HG02852 (cell line): Measurements from ENCODE around the gene RETREG1.
A peak's percentile ranks its signal among the peaks of the same experiment; 100 is the strongest.
"Not testable (repeated sequence)": the region's sequence is repeated elsewhere in the genome, so short reads cannot be mapped to it uniquely, and the experiment has no call there.

ENCODE experiments used
- ATAC-seq: cut with Tn5 transposase; IDR thresholded peaks from one replicate; pipeline ENCODE4 v1.9.1; 2021; ENCODE audit warnings: mild to moderate bottlenecking, moderate library complexity; ENCODE audit not compliant: unreplicated experiment

The RETREG1 gene

DNA sequence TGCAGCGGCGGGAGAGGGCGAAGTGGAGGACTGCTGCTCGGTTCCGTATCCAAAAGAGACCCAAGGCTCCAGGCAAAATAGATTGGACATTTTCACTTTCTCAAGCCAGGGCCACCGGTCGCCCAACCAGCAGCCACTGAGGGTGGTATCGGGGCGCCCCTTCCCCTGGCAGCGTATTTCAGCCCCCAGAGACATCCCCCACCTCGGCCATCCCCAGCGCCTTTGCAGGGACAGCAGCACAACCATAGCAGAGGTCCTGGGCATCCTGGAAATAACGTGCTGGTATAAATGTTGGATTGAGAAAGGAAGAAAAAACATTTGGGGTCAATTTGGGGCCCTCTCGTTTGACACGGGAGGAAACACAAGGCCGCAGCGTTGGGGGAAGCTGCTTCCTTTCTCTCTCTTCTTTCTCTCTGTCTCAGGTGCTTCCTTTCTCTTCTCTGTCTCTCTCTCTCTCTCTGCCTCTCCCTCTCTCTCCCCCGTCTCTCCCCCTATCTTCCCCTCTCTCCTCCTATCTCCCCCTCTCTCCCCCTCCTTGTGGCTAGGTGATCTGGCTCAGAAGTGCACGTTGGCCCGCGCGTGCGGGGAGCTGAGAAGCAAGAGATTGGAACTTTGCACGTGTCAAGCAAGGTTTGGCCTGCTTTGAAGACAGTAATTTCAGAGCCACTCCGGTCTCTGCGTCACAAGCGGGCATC is 624 bp upstream of the RETREG1 start:
- ATAC-seq: peak; percentile 6

DNA sequence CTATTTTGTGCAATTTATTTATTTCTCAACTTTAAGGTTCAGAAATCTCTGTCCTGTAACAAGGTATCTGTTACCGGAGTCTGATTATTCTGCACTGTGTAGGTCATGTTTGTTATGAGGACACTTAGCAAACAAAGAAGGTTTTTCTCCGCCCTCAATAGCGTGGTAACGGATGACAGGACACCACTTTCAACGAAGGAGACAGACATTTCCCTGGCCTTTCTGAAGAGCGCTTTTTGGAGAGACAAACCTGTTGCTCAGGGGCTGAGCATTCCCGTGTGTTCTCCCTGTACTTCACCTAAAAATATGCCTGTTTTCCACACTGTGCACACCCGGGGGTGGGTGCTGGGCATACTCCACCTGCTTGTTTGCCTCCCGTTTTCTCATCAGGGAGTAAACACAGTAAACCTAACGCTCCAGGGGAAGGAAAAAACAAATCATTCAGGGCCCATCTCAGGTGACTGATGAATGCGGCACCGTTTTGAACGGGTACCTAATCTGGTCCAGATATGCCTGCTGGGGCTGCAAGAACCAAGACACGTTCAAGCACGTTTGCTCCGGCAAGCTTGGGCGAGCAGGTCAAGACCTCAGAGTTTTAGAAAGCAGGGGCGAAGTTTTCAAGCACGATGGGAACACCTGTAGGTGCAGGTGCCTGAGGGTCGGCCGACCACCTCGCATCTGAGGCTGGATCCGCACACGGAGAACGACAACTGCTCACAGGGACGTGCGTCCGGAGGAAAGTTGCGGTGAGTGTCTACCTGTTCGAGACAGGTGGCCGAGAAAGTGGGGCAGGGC is 859 bp downstream of the RETREG1 start:
- no peak for ATAC-seq

DNA sequence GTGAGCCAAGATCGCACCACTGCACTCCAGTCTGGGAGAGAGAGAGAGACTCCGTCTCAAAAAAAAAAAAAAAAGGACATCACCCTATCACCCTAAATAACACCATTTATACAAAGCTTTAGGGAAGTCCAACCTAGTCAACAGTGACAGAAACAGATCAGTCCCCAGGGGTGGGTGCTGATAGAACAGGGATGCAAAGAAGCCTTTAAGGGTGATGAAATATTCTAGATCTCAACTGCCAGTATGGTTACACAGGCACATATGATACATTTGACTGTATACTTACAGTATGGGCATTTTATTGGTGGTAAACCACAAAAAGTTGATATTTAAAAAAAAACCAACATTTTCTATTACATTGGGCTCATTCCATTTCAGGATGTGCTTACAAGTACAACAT is 4.8 kb downstream of the RETREG1 start:
- no peak for ATAC-seq

DNA sequence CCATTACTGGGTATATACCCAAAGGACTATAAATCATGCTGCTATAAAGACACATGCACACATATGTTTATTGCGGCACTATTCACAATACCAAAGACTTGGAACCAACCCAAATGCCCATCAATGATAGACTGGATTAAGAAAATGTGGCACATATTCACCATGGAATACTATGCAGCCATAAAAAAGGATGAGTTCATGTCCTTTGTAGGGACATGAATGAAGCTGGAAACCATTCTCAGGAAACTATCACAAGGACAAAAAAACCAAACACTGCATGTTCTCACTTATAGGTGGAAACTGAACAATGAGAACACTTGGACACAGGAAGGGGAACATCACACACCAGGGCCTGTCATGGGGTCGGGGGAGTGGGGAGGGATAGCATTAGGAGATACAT is 5.9 kb downstream of the RETREG1 start:
- not testable (repeated sequence) for ATAC-seq

DNA sequence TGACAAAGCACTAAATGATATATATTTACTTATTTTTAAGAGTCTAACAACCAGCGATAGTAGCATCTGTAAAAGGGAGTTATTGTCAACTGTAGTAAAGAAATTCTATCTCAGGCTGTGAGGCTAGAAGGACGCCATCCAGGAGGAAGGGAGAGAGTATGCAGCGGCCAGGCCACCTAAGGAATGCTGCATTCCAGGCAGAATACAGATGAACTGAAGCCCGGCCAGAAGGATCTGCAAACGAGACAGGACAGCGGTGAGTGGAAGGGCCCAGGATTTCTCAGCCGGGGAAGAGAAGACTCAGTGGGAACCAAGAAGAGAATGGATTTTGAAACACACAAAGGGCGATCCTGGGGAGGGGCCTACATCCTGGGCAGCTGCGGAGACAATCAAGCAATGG is 7.4 kb downstream of the RETREG1 start:
- no peak for ATAC-seq

DNA sequence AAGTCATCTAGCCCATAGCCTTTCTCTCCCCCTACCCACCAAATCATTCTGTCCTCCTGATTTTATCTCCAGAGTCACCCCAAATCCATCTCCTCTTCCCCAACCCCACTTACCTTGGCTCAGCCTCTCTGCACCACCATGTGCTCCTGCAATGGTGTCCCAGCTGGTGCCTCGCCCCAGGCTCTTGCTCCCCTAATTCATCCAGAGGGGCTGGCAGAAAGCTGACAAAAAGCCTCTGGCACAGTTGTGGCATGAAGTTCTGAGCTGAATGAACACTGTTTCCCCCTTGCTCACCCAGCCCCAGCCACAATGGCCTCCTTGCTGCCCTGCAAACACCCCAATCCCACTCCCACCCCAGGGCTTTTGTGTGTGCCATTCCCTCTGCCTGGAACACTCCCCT is 10.2 kb downstream of the RETREG1 start:
- no peak for ATAC-seq

DNA sequence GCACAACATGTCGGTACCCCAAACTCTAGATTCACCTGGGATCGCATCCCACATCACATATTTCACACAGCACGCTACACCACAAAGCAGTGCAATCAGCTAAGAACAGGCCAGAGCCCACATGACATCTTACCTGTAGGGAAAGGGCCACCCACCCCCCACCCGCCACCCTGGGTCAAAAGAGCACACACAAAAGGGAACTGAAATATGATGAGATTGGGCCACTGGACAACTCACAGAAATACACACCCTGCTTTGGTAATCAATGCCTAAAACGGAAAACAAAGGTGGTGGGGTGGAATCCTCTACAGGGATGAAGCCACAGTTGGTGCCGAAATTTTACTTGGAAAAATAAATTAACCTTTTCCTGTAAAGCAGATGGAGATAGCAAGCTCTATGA is 13.1 kb downstream of the RETREG1 start:
- no peak for ATAC-seq

DNA sequence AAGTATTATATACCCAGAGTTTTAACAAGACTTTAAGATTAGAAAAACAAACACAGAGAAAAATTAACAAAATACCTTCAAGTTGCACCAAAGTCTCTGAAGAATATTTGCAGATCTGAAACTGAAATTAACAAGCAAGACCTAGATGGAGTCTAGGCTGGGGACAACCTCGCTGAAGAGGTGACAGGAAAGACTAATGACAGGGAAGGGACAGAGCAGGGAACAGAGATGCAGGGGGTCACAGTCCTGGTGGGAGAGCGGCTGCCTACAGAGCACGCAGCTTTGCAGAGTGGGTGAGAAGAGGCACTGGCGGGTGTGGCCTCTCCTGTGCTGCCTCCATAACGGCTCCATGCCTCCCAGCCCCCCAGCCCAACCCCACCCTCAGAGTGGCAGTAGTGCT is 13.5 kb downstream of the RETREG1 start:
- no peak for ATAC-seq

DNA sequence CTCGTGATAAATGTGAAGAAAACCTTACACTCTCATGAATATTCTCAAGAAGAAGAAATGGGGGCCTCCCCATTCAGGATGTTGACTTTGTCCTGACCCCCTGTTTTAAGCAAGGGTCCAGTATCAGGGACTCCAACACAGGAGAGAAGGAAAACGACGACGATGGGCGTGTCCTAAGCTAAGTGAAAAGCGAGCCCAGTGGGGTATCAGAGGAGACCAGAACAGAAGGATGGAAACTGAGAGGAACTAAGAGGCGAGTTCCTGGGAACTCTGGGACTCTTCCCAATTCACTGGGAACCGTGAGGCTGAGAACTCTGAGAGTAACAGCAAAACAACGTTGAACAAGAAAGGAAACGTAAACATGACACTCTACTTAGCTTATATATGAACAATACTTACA is 14.6 kb downstream of the RETREG1 start:
- ATAC-seq: no peak

DNA sequence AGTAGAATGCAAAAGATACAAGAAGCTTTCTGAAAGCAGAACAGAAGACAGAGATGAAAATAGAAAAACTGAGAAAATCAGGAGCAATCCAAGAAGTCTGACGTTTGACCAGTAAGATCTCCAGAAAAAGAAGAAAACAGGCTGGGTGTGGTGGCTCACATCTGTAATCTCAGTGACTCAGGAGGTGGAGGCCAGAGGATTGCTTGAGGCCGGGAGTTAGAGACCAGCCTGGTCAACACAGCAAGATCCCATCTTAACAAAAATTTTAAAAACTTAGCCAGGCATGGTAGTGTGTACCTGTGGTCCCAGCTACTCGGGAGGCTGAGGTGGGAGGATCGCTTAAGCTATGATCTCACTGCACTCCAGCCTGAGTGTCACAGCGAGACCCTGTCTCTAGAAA is 15.9 kb downstream of the RETREG1 start:
- ATAC-seq: no peak

DNA sequence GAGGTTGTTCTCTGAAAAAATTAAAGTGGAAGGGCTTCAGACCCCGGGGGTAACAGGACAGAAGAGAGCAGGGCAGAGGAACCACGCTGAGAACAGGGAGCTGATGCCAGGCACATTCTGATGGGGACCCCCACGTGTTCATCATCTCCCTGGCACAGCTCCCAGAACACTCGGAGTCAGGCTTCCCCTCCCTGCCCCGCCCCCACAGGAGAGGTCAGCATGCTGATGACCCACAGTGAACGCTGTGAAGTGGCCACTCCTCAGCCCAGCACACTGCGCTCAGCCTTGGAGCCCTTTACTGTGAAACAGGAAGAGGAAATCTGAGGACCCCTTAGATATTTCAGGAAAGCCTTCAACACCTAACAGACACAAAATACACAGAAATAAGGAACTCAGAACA is 16.4 kb downstream of the RETREG1 start:
- ATAC-seq: no peak

DNA sequence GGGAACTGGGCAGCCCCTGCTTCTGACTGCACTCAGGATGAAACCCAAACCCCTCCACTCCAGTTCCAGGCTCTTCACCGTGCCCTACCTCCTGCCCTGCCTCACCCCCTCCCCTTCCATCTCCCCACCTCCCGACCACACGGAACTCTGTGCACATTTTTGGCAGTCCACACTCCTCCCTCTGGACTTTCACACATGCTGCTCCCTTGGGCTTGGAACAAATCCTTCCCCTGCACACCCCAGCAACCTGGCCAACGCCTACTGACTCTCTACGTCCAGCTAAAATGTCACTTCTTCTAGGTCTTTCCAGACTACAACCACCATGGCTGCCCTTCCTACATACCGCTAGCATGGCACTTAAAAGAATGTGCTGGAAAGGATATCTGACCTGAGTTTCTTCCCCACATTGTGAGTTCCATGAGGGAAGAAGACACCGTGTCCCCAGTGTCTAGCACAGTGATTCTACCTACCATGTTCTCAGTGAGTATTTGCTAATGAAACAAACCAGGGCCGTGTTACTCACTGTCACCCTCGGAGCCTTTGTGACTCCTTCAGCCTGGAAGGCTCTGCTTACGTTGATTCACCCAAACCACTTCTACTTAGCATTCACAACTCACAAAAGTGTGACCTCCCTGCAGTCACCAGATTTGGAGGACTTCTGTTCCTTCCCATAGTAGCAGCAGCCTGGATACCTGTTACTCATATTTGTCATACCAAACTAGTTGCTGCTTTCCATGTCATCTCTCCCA is 18.7 kb downstream of the RETREG1 start:
- no peak for ATAC-seq

DNA sequence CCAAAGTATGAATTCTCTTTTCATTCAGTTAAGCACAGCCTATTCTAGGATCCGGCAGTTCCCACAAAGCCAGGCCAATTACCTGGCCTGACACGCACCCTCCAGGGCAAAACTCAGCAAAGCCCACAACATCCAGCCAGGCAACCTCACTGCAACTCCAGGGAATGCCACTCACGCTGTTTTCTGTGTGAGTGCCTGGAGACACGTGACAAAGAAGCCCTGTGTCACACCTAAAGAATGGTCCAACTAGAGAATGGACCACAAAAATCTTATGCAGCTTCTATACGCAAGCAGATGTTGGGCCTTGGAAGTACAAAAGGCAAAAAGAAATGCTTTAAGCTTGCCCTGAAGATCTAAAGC is 20.2 kb downstream of the RETREG1 start:
- no peak for ATAC-seq

DNA sequence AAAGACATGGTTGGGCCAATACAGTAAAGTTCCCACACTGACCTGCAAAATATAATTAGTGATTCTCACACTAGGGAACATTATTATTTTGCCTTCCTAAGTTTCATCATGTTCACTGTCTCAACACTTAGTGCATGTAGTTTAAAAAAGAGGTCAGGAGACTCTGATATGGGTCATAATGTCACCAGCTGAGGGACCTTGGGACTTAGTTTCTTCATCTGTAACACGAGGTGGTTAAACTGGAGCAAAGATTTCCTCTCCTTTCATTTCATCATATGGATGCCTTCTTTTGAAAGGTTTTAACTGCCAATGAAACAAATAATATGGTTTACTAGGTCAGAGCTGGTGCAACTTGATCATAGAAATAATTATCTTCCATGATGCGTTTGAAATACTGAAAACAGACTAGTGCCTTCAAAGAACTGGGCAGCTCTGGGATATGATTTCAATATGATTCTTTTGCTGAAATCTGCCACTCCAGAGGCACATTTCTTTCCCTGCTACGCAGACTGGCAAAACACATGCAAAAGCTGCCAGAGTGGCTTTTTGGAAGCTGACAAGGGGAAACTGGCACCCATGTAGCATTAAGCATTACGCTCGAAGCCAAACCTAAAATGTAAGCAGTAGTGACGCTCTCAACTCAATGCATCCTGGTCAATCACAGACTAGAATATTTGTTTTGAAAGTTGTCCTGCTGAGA is 20.8 kb downstream of the RETREG1 start:
- ATAC-seq: no peak

DNA sequence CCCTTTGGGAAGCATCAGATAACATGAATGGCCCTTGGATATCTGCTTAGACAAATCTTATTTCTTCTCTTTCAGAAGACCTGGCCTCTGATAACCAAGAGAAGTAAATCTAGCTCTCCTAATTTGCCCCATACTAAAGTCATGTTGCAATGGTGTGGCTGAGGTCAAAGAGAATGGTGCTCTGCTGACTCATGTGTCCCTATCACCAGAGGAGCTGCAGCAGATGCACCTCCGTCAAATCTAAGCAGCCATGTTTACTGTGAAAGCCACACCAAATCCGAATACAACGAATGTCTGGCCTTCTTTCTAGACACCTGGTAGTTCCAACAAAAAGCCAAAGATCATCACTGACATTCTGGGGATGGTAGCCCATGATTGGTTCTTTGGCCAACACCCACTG is 23.2 kb downstream of the RETREG1 start:
- no peak for ATAC-seq

DNA sequence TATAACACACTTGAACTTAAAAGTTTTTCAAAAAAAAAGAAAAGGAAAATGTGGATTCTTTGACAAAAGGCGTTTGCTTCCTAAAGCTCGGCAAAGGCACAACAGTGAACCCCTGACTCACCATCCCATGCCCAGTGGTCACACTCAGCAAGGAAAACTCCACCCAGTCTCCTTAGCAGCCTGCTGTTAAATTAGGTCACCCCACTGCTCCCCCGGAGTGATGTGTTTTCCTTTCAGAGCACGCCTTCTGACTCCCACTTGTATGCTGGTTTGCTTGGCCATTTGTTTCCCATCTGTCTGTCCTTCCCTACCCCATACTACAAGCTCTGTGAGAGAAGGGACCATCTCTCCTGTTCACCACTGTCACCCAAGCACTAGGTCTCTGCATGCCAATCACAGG is 23.8 kb downstream of the RETREG1 start:
- no peak for ATAC-seq

DNA sequence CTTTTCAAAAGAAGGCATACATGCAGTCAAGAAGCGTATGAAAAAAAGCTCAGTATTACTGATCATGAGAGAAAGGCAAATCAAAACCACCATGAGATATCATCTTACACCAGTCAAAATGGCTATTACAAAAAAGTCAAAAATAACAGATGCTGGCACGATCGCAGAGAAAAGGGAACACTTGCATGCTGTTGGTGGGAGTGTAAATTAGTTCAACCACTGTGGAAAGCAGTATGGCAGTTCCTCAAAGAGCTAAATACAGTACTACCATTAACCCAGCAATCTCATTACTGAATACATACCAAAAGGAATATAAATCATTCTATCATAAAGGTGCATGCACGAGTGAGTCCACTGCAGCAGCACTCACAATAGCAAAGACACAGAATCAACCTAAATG is 24.5 kb downstream of the RETREG1 start:
- no peak for ATAC-seq

DNA sequence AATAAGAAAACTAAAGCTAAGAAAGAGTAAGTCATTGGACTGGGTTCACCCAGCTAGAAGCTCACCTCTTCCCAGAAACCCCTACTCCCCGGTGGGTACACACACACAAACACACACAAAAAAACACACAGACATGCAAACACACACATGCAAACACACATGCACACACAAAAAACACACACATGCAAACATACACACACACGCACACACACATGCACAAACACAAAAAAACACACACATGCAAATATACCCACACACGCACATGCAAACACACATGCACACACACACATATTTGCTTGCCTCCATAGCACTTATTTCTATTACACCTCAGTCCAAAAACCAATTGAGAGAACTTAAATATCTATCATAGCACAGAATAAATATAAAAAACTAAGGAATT is 26.1 kb downstream of the RETREG1 start:
- ATAC-seq: no peak

DNA sequence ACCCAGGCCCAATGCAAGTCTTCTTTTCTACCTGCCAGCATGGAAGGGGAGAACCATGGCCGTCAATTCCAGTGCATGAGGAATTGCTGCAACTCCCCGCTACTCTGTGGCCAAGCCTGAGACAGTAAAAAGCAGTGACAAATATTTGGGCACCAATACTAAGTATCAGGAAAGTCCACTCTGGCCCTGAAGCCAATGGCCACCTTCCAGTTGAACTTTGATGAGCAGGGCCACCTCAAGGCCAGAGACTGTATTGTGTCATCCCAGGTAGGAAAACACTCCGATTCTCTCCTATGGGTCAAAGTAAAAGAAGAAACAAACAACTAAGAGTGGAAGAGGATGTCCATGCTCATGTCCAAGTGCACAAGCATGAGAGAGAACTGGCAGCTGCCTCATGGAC is 27.1 kb downstream of the RETREG1 start:
- no peak for ATAC-seq

DNA sequence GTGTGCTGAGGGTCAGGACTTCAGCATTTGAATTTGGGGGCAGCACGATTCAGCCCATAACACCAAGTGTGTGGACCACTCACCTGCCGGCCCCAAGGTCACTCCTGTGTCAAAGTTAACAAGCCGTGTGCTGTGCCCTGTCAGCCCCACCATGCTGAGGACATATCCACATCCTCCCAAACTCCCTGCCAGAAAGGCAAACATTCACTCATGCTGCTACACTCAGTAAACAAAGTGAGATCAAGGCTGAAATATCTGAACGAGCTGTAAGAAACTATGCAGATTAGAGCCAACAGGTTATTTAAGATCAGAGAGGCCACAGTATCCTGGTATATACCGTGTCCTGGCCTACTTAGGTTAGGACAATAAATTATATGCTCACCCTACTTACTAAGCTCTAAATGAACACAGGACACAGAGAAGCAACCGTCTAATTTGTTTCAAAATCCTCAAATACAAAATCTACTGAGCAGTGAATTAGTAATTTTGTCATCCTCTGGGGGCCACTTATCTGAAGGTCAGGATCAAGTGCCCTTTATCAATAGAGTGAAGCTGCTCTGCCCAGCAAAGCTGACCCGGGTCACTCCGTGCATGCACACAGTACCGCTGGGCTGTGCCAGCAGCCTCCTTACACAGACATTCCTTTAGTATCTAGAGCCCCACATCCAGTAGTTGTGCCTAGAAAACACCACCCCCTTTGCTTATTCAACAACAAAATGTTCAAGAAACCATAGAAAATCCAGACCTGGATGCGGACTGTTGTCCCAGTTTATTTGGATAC is 28.2 kb downstream of the RETREG1 start:
- no peak for ATAC-seq

DNA sequence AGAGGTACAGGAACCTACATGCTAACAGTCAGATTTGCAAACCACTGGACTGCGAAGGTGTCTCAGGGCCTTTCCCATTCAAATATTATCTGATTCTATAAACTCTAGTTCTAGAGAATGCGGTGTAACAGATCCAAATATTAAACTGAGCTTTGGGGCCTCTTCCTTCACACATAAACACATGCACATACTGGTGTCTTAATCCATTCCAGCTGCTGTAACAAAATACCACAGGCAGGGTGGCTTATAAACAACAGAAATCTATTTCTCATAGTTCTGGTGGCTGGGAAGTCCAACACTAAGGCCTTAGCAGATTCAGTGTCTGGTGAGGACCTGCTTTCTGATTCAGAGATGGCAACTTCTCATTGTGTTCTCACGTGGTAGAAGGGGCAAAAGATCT is 30.2 kb downstream of the RETREG1 start:
- no peak for ATAC-seq
